SU-DHL-6 (cell line): ENCODE results near the gene ARMC8.

Experiments
- EZH2phosphoT487 ChIP-seq: fragments of 200-600 bp; sonication (generic), shearing (Covaris generic); conservative IDR thresholded peaks from 2 replicates; pipeline ENCODE4 v1.6.1; 2018; ENCODE audit warnings: mild to moderate bottlenecking, antibody characterized with exemption, low read length, moderate library complexity, mixed read lengths
- TF ChIP-seq, protein P1 (sequence below): fragments of 200-600 bp; sonication (generic); IDR thresholded peaks from one replicate; pipeline ENCODE4 v1.5.1; 2017; ENCODE audit warnings: antibody characterized with exemption, mild to moderate bottlenecking, low read length, moderate library complexity; ENCODE audit not compliant: insufficient read depth, poor library complexity, severe bottlenecking

DNA sequence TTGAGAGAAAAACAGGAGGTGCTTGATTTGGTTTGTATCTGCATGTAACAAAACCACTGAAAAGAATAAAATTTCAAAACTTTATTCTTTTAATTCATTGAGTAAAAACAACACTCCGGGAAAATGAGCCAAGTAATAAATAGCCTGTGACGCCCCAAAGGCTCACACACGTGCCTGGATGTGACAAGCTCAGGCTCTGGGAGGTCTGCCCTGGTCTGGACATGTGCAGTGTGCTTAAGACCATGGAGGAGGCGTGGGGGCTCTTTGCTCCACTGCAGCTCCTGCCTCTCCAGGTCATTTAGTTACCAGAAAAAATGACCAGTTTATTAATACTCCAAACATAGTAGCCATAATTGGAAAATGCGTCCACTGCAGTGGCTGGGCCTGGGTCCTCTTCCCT, 151.1 kb downstream of the ARMC8 start:
- TF ChIP-seq, protein P1, sequence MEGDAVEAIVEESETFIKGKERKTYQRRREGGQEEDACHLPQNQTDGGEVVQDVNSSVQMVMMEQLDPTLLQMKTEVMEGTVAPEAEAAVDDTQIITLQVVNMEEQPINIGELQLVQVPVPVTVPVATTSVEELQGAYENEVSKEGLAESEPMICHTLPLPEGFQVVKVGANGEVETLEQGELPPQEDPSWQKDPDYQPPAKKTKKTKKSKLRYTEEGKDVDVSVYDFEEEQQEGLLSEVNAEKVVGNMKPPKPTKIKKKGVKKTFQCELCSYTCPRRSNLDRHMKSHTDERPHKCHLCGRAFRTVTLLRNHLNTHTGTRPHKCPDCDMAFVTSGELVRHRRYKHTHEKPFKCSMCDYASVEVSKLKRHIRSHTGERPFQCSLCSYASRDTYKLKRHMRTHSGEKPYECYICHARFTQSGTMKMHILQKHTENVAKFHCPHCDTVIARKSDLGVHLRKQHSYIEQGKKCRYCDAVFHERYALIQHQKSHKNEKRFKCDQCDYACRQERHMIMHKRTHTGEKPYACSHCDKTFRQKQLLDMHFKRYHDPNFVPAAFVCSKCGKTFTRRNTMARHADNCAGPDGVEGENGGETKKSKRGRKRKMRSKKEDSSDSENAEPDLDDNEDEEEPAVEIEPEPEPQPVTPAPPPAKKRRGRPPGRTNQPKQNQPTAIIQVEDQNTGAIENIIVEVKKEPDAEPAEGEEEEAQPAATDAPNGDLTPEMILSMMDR: no peak
- TF ChIP-seq EZH2phosphoT487: no peak
